ENCODE data around the gene IGSF5.

The IGSF5 gene

DNA sequence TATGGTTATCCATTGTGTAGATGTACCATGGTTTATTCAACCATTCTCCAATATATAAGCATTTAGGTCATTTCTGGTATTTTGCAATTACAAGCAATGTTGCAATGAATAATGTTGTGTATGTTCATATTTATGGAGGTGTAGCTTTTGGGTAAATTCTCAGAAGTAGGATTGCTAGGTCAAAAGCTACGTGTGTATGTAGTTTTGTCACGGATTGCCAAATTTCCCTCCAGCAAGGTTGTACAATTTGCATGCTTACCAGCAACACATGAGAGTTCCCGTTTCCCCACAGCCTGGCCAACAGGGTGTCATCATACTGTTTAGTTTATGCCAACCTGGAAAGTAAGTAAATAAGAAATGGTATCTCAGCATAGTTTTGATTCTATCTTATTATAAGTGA, 36.3 kb downstream of the IGSF5 start:
- Mint-ChIP-seq H3K9me3 (no peaks in the 10 kb centered on the region), H3K4me1 (no peaks in the 10 kb centered on the region), H3K4me3 (no peak overlapping the region), H3K27ac (no peak overlapping the region), H3K36me3 (no peaks in the 10 kb centered on the region), H3K27me3 (peaks cover 4% of the 10 kb centered on the region)

DNA sequence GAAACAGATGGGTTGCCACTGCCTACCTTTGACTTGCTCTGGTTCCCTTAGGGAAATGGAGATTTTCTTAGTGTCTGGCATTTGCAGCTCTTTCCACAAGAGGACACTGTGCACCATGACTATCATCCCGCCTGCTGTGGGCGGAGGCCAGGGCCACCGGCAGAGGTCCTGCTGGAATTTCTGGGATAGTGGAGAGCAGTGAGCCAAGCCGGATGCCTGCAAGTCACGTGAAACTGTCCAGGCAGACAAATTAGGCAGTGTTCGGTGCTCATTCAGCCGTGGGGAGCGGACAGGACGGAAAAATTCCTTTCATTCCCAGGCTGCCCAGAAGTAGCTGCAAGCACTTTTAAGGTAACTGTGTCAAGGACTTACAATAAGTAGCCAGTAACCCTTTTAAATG, 43.4 kb downstream of the IGSF5 start:
- no peaks in the 10 kb centered on the region for H3K36me3 Mint-ChIP-seq
- H3K27me3 Mint-ChIP-seq: no peaks in the 10 kb centered on the region
- no peaks in the 10 kb centered on the region for H3K9me3 Mint-ChIP-seq
- H3K4me1 Mint-ChIP-seq: no peaks in the 10 kb centered on the region
- H3K4me3 Mint-ChIP-seq: no peak overlapping the region
- no peak overlapping the region for H3K27ac Mint-ChIP-seq

DNA sequence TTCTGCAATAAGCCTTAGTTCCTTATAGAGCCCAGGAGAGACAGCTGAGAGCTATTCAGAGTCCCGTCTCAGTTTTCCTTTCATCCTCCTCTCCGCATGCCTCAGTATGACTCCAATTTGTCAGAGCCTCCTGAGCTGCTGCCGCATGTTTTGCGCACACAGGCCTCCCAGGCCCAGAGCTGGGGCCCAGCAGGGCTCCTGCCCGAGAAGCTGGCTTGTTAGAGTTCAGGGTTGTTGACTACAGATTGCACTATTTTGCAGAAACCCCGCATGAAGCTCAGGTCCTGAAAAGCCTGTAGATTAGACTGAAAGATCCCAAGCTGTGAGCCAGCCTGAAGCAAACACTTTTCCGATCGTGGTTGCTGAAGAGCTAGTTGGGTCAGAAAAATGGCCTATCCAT, 51.5 kb downstream of the IGSF5 start:
- no peak overlapping the region for H3K4me3 Mint-ChIP-seq
- H3K27me3 Mint-ChIP-seq: peaks cover 3% of the 10 kb centered on the region
- no peak overlapping the region for H3K27ac Mint-ChIP-seq
- H3K4me1 Mint-ChIP-seq: no peaks in the 10 kb centered on the region
- H3K9me3 Mint-ChIP-seq: no peaks in the 10 kb centered on the region
- H3K36me3 Mint-ChIP-seq: no peaks in the 10 kb centered on the region

DNA sequence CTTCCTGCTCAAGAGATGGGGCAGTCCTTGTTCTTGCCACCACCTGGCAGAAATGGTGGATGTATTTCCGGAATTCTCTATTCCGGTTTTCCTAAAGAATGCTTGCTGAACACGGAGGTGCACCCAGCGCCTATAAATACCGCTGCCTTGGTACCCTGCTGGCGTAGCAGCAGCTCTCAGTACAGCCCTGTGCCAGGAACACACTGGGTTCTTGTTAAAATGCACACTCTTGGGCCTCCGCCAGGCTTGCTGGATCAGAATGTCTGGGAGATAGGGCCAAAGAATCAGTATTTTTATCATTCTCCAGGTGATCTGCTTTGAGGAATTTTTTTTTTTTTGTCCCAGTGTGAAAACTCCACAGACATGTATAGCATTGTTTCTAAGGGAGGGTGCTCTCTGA, 54.2 kb downstream of the IGSF5 start:
- H3K27me3 Mint-ChIP-seq: peaks cover 3% of the 10 kb centered on the region
- H3K4me3 Mint-ChIP-seq: no peak overlapping the region
- H3K27ac Mint-ChIP-seq: no peak overlapping the region
- H3K36me3 Mint-ChIP-seq: no peaks in the 10 kb centered on the region
- H3K9me3 Mint-ChIP-seq: no peaks in the 10 kb centered on the region
- no peaks in the 10 kb centered on the region for H3K4me1 Mint-ChIP-seq

GRCh38 chr21:39800311-39800710, 55.3 kb downstream of the IGSF5 start:
- H3K4me1 Mint-ChIP-seq: no peaks in the 10 kb centered on the region
- no peaks in the 10 kb centered on the region for H3K36me3 Mint-ChIP-seq
- peaks cover 3% of the 10 kb centered on the region for H3K27me3 Mint-ChIP-seq
- no peaks in the 10 kb centered on the region for H3K9me3 Mint-ChIP-seq
- no peak overlapping the region for H3K27ac Mint-ChIP-seq
- no peak overlapping the region for H3K4me3 Mint-ChIP-seq

DNA sequence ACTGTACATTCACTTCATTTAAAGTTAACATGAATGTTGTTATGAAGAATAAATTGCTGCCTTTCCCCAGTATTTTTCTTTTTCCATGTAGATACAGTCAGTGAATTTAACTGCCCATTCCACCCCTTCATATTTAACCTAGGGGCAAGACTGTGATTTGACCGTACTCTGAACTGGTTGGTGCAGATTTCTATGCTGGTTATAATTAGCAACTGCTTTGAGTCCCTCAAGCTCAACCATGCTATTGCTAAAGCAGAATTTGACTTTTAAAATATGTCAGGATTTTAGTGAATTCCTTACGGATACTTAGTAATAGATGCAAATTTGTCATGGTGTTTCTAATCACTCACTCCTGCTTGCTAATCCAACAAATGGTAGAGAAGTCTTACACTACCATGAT, 57.2 kb downstream of the IGSF5 start:
- no peak overlapping the region for H3K4me3 Mint-ChIP-seq
- no peaks in the 10 kb centered on the region for H3K36me3 Mint-ChIP-seq
- H3K9me3 Mint-ChIP-seq: no peaks in the 10 kb centered on the region
- H3K4me1 Mint-ChIP-seq: no peaks in the 10 kb centered on the region
- no peak overlapping the region for H3K27ac Mint-ChIP-seq
- H3K27me3 Mint-ChIP-seq: peaks cover 3% of the 10 kb centered on the region

DNA sequence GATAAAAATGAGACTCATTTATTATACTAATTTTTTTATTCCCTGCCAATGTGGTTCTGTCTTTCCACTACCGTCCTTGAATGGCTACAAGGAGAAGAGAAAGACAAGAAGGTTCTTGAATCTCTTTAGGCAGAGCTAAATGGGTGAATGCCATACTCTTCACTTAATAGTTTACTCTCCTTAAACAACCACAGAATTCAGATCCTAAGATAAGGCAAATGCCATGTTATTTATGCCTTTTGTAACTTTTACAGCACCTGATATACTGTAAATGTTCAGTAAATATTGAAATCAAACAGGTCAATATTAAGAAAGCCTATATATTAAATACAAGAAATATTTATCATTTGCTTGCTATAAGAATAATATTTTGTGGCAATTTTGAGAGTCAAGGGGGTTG, 58.4 kb downstream of the IGSF5 start:
- no peaks in the 10 kb centered on the region for H3K36me3 Mint-ChIP-seq
- no peaks in the 10 kb centered on the region for H3K4me1 Mint-ChIP-seq
- H3K9me3 Mint-ChIP-seq: no peaks in the 10 kb centered on the region
- no peak overlapping the region for H3K4me3 Mint-ChIP-seq
- H3K27me3 Mint-ChIP-seq: peaks cover 3% of the 10 kb centered on the region
- no peak overlapping the region for H3K27ac Mint-ChIP-seq

DNA sequence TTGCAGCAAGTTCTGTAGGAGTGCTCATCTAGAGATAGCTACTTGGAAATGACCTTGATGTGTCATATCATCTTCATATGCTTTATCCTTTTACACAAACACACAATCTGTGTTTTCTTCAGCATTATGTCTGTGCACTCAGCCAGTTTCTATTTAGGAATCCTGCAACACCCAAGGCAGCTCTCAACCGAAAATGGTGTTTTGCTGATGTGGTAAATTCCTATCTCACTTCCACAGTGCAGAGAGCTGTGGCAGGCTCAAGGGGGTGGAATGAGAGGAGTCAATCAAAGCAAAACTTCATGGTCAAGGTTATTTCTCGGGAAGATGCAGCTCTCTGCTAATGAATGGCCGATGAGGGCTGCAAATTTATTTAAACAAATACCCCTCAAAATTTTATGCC, 59.3 kb downstream of the IGSF5 start:
- Mint-ChIP-seq H3K4me3 (no peak overlapping the region), H3K27ac (no peak overlapping the region), H3K4me1 (no peaks in the 10 kb centered on the region), H3K36me3 (no peaks in the 10 kb centered on the region), H3K27me3 (peaks cover 3% of the 10 kb centered on the region), H3K9me3 (no peaks in the 10 kb centered on the region)

- Mint-ChIP-seq H3K27me3 (no peaks in the 10 kb centered on the region), H3K27ac (no peak overlapping the region), H3K9me3 (no peaks in the 10 kb centered on the region), H3K4me1 (no peaks in the 10 kb centered on the region), H3K4me3 (no peak overlapping the region), H3K36me3 (no peaks in the 10 kb centered on the region)
Measured at GRCh38 chr21:39805983-39806382, 61.0 kb downstream of the IGSF5 start.

DNA sequence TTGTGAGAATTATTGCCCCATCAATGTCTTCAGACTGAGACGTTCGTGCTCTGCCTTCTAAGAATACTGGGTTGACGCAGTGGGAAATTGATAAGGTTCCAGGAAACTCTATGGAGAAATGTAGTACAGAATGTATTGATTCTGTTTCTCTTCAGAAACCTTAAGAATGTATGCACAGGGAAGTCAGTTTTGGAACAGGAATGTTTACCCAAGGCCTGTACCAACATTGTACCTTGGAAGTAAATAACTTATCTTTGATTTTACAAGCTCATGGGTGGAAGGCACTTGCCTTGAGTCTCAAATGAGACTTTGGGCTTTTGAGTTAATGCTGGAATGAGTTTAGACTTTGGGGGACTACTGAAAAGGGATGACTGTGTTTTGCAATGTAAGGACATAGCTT, 62.8 kb downstream of the IGSF5 start:
- no peaks in the 10 kb centered on the region for H3K4me1 Mint-ChIP-seq
- H3K27ac Mint-ChIP-seq: no peak overlapping the region
- H3K9me3 Mint-ChIP-seq: no peaks in the 10 kb centered on the region
- no peaks in the 10 kb centered on the region for H3K27me3 Mint-ChIP-seq
- no peaks in the 10 kb centered on the region for H3K36me3 Mint-ChIP-seq
- no peak overlapping the region for H3K4me3 Mint-ChIP-seq

GRCh38 chr21:39809936-39810335, 65.0 kb downstream of the IGSF5 start:
- no peaks in the 10 kb centered on the region for H3K36me3 Mint-ChIP-seq
- H3K9me3 Mint-ChIP-seq: no peaks in the 10 kb centered on the region
- no peaks in the 10 kb centered on the region for H3K27me3 Mint-ChIP-seq
- H3K4me1 Mint-ChIP-seq: no peaks in the 10 kb centered on the region
- no peak overlapping the region for H3K27ac Mint-ChIP-seq
- H3K4me3 Mint-ChIP-seq: no peak overlapping the region

- Mint-ChIP-seq H3K27ac (no peak overlapping the region), H3K36me3 (no peaks in the 10 kb centered on the region), H3K4me1 (no peaks in the 10 kb centered on the region), H3K9me3 (no peaks in the 10 kb centered on the region), H3K27me3 (no peaks in the 10 kb centered on the region), H3K4me3 (no peak overlapping the region)
Measured at GRCh38 chr21:39812983-39813382, 68.0 kb downstream of the IGSF5 start.

GRCh38 chr21:39818557-39818956, 73.6 kb downstream of the IGSF5 start:
- no peak overlapping the region for H3K4me3 Mint-ChIP-seq
- no peaks in the 10 kb centered on the region for H3K36me3 Mint-ChIP-seq
- no peaks in the 10 kb centered on the region for H3K4me1 Mint-ChIP-seq
- H3K27ac Mint-ChIP-seq: no peak overlapping the region
- H3K27me3 Mint-ChIP-seq: no peaks in the 10 kb centered on the region
- H3K9me3 Mint-ChIP-seq: no peaks in the 10 kb centered on the region

DNA sequence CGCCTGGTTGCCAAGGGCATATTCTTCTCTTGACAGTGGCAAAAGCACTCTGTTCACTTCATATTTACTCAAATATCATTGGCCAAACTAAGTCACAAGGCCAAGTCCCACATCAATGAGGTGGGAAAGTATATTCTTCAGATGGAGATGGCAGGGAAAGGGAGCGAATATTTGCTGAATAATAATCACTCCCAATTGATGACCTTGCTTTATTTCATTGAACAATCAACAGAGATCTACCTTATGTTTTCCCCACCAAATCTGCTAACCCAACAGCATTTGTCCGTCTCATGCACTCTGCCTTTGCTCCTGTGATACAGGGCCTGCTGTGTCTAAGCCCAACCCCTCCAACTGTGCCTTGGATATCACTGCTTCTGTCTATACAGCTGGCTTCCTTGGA, 77.1 kb downstream of the IGSF5 start:
- no peaks in the 10 kb centered on the region for H3K4me1 Mint-ChIP-seq
- H3K27ac Mint-ChIP-seq: no peak overlapping the region
- peaks cover 5% of the 10 kb centered on the region for H3K9me3 Mint-ChIP-seq
- H3K36me3 Mint-ChIP-seq: no peaks in the 10 kb centered on the region
- no peak overlapping the region for H3K4me3 Mint-ChIP-seq
- H3K27me3 Mint-ChIP-seq: no peaks in the 10 kb centered on the region

DNA sequence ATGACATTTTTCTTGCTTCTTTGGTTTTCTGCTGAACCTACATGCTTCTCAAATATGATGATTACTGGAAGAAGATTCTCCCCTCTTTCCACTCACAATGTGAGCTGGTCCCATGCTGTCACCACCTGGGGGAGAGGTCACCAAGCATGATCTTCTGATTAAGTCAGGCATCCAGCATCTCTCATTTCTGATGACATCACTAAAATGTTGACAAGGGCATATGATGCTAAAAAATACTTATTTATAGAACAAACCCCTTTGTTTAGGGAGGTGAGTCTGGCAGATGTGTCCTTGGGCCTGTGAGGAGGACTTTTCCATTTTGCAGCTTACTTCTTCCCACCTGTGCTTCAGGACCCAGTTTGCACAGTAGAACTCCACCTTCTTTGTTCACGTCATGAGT, 80.3 kb downstream of the IGSF5 start:
- no peaks in the 10 kb centered on the region for H3K4me1 Mint-ChIP-seq
- no peaks in the 10 kb centered on the region for H3K36me3 Mint-ChIP-seq
- H3K4me3 Mint-ChIP-seq: no peak overlapping the region
- peaks cover 5% of the 10 kb centered on the region for H3K9me3 Mint-ChIP-seq
- H3K27ac Mint-ChIP-seq: no peak overlapping the region
- H3K27me3 Mint-ChIP-seq: no peaks in the 10 kb centered on the region

- no peak overlapping the region for H3K27ac Mint-ChIP-seq
- no peaks in the 10 kb centered on the region for H3K4me1 Mint-ChIP-seq
- no peak overlapping the region for H3K4me3 Mint-ChIP-seq
- peaks cover 3% of the 10 kb centered on the region for H3K27me3 Mint-ChIP-seq
- no peaks in the 10 kb centered on the region for H3K36me3 Mint-ChIP-seq
- H3K9me3 Mint-ChIP-seq: no peaks in the 10 kb centered on the region
Measured at GRCh38 chr21:39834543-39834942, 89.6 kb downstream of the IGSF5 start.

DNA sequence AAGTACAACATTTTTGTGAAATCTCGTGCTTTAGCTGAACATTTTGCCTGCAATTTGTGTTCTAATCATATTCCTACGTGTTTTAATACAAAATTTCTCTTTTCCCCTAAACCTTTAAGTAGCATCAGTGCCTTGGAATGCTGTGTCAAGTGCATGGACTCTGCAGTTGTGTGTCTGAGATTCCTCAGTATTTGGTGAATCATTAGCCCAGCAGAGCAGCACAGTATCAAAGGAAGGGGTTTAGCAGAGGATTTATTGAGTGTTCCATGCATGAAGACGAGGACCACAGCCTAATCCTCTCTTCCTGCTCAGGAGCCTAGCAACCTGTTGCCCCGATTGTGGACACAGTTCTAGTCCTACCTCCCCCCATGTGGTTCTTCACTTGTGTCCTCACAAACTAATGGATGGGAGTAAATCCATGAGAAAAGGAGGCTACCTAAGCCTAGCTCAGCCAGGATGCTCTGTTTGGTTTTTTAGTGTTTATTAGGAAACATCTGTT, 92.9 kb downstream of the IGSF5 start:
- no peak overlapping the region for H3K27ac Mint-ChIP-seq
- H3K27me3 Mint-ChIP-seq: peaks cover 3% of the 10 kb centered on the region
- H3K36me3 Mint-ChIP-seq: no peaks in the 10 kb centered on the region
- no peaks in the 10 kb centered on the region for H3K9me3 Mint-ChIP-seq
- H3K4me1 Mint-ChIP-seq: no peaks in the 10 kb centered on the region
- H3K4me3 Mint-ChIP-seq: no peak overlapping the region

All from activated naive CD4-positive, alpha-beta T cell treated with anti-CD3 and anti-CD28 coated beads, Interleukin-2, amount 50 U/mL, for 24 hours (primary cell).